Activated CD8-positive, alpha-beta T cell treated with anti-CD3 and anti-CD28 coated beads for 36 hours (primary cell): ENCODE measurements around the gene ADGRL1. TPM values are rescaled to one million over a fixed set of nuclear protein-coding genes. Genes with fewer than 3 reads are reported as not detected.
"Not testable (repeated sequence)": the region's sequence is repeated elsewhere in the genome, so short reads cannot be mapped to it uniquely, and the experiment has no call there.

Experiments
- ATAC-seq: fragments of 200-7000 bp; cut with Tn5 transposase; one replicate; pipeline ENCODE4 v1.10.0; 2021; ENCODE audit warnings: mild to moderate bottlenecking, moderate library complexity
- CTCF ChIA-PET: fragments of 350-600 bp; sonication (Branson Sonifier 250); formaldehyde crosslinking; loops from one replicate; lab custom pipeline; 2021; ENCODE audit warnings: antibody characterized with exemption; lab: Charles Lee
- POLR2A ChIA-PET: fragments of 350-600 bp; sonication (Branson Sonifier 250); formaldehyde crosslinking; loops from one replicate; lab custom pipeline; 2021; ENCODE audit warnings: antibody characterized with exemption; lab: Charles Lee
- DNase-seq: peaks from one replicate; pipeline ENCODE4 v3.0.0-alpha.2; 2020
- H3K27ac Mint-ChIP-seq: one replicate; pipeline ENCODE4 v1.8.0; 2021; ENCODE audit warnings: mild to moderate bottlenecking, mixed read lengths
- H3K27me3 Mint-ChIP-seq: one replicate; pipeline ENCODE4 v1.8.0; 2021; ENCODE audit warnings: mixed read lengths
- H3K36me3 Mint-ChIP-seq: one replicate; pipeline ENCODE4 v1.8.0; 2021; ENCODE audit warnings: low read depth, mixed read lengths
- H3K4me1 Mint-ChIP-seq: one replicate; pipeline ENCODE4 v1.8.0; 2021; ENCODE audit warnings: low read depth, mixed read lengths
- H3K4me3 Mint-ChIP-seq: one replicate; pipeline ENCODE4 v1.8.0; 2021; ENCODE audit warnings: mild to moderate bottlenecking, moderate library complexity, mixed read lengths
- H3K9me3 Mint-ChIP-seq: one replicate; pipeline ENCODE4 v1.8.0; 2021; ENCODE audit warnings: mixed read lengths
- intact Hi-C: fragments of 100-400 bp; cut with micrococcal nuclease; formaldehyde crosslinking; loops from one replicate; pipeline ENCODE4 v1.10.0; 2022
- total RNA-seq, 2 experiments: library from RNA; stranded (reverse); gene quantifications; one replicate each; pipeline ENCODE4 v1.2.3, GENCODE V29; 2021
- TF ChIP-seq, protein P1 (sequence below): fragments of 200-600 bp; IDR thresholded peaks from one replicate; pipeline ENCODE4 v1.8.0; 2022; ENCODE audit warnings: antibody characterized with exemption, mild to moderate bottlenecking

The ADGRL1 gene
- total RNA-seq, 2 experiments from 2014 or later = 11.8 to 14.5 TPM

DNA sequence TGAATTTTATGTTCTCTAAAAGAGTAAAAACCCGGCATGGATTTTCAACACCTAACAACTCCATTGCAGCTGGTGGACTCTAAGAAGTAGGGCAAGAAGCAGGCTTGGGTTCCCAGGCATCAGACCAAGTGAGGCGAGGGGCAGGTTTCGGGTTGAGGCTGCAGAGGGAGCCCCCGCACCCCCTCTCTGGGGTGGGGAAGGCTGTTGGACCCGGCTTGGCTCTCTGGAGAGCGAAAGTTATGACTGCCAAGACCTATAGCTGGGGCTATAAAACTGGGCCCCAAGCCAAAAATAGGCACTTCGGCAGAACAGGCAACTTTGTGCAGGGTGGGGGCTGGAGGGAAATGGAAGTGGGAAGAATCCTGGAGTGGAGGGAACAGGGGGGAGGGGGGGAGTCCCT is 1.8 kb upstream of the ADGRL1 start:
- Mint-ChIP-seq H3K4me3 (peak overlapping the region; percentile 80), H3K27me3 (peaks cover 25% of the 10 kb centered on the region), H3K4me1 (peaks cover 29% of the 10 kb centered on the region)
- POLR2A ChIA-PET, H3K9me3 Mint-ChIP-seq, intact Hi-C loops, DNase-seq, CTCF ChIA-PET, ATAC-seq, H3K27ac Mint-ChIP-seq, H3K36me3 Mint-ChIP-seq: not testable (repeated sequence)

DNA sequence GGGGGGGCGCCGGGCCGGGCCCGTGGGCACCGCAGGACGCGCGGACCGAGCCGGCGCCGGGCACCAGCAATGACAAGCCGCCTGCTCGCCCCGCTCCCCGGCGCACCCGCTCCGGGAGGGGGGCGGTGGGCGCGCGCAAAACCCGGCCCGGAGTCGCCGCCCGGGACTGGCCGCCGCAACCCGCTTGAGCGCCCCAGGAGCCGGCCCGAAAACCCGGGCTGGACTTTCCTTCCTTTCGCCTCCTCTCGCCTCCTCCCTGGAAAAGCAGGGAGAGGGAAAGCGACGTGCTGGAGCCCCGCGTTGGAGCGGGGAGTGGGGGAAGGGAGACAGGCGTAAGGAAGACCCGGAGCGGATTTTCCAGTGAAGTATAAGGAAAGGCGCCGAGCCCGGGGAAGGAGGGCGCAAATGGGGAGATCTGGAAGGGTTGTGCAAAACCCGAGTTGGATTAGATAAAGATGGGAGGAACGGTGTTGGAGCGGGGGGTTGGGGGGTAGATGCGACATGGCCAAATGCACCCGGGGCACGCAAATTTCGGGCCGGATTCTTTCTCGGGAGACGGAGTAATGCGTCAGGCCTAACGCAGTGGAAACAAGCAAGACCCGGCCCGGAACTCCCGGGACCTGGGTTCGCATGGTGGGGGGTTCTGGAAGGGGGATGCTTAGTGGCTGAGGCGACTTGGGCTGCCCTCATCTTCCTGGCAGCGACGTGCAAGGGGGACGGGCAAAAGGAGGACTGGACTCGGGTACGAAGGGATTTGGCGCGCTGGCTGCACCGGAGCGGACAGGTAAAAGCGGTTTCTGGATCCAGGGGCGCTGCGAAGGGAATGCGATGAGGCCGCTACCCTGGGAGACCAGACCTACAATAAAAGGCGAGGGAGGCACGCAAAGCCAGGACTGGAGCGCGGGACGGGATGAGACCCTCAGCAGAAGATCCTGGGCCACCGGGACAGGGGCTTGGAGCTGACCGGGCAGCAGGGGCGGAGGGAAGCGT is 1.1 kb upstream of the ADGRL1 start:
- H3K36me3 Mint-ChIP-seq = not testable (repeated sequence)

DNA sequence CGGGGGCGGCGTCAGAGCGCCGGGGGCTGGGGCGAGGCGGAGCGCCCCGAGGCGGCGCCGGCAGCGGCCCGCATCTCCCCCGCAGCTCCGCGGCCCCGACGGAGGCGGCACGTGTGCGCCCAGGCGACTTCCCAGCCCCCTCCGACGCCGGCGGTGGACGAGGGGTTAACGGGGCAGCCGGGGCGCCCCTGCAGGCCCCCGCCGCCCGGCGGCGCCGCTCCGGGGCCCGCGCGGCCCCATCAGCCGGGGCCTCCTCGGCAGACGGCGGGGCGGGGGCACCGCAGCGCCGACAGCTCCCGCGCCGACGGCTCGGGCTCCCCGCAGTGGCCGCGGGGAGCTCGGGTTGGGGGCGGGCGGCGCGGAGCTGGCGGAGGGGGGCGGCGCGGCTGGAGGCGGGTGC is 339 bp upstream of the ADGRL1 start:
- H3K9me3 Mint-ChIP-seq, DNase-seq, H3K36me3 Mint-ChIP-seq, intact Hi-C loops, H3K27ac Mint-ChIP-seq, H3K4me3 Mint-ChIP-seq: not testable (repeated sequence)
- ATAC-seq = peak; percentile 12
- ChIA-PET POLR2A (interaction anchor here (1.1 kb wide), 1 partner anchor 12 kb away, joined by 3 read pairs; no protein-coding TSS in a partner anchor), CTCF (interaction anchor here (0.9 kb wide), 1 partner anchor 142 kb away, joined by 3 read pairs; no protein-coding TSS in a partner anchor)
- peaks cover 33% of the 10 kb centered on the region for H3K4me1 Mint-ChIP-seq
- peaks cover 25% of the 10 kb centered on the region for H3K27me3 Mint-ChIP-seq

More for the DNA sequence above, 1.1 kb upstream of the ADGRL1 start:
- ChIA-PET CTCF (interaction anchor here (0.9 kb wide), 1 partner anchor 141 kb away, joined by 3 read pairs; no protein-coding TSS in a partner anchor), POLR2A (interaction anchor here (1.1 kb wide), 1 partner anchor 13 kb away, joined by 3 read pairs; no protein-coding TSS in a partner anchor)
- DNase-seq (peak; percentile 87), ATAC-seq (peak; percentile 78)
- intact Hi-C loops, H3K9me3 Mint-ChIP-seq: not testable (repeated sequence)
- H3K27me3 Mint-ChIP-seq = peaks cover 25% of the 10 kb centered on the region
- peak overlapping the region; percentile 83 for H3K27ac Mint-ChIP-seq
- peak overlapping the region; percentile 80 for H3K4me3 Mint-ChIP-seq
- H3K4me1 Mint-ChIP-seq = peaks cover 33% of the 10 kb centered on the region

DNA sequence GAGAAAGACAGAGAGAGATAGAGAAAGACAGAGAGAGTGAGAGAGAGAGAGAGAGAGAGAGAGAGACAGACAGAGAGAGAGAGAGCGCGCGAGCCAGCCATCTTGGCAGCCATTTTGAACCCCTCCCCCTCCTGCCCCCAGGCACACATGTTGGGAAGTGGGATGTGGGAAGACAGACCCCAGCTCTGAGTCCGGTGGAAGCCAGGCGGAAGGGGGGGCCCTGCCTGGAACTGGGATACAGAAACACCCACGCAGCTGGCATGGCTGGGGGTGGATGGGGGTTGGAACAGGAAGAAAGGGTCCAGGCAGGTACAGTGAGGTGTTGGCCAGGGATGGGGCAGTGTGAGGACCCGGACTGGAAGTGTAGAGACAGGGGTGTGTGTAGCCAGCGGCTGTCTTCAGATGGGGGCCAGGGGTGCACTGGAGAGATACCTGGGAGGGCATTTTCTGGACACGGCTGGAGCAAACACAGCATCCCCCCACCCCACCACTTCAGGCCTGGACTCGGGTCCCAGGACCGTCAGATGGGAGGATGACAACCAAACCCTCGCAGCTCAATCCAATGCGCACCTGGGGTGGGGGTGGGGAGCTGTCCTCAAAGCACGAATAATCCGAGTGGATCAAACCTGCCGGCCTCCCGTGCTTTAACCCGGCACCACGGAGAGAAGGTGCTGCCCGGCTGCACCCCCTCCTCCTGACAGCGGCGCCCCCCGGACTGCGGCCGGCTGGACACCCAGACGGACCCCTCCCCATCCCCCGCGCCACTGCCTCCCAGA is 1.1 kb downstream of the ADGRL1 start:
- Mint-ChIP-seq H3K4me3 (peak overlapping the region; percentile 71), H3K27me3 (peaks cover 22% of the 10 kb centered on the region), H3K4me1 (peaks cover 38% of the 10 kb centered on the region)
- ATAC-seq, H3K9me3 Mint-ChIP-seq, H3K27ac Mint-ChIP-seq, H3K36me3 Mint-ChIP-seq, intact Hi-C loops, CTCF ChIA-PET, DNase-seq: not testable (repeated sequence)
- POLR2A ChIA-PET = interaction anchor here (0.6 kb wide), 1 partner anchor 324 kb away, joined by 3 read pairs; no protein-coding TSS in a partner anchor

DNA sequence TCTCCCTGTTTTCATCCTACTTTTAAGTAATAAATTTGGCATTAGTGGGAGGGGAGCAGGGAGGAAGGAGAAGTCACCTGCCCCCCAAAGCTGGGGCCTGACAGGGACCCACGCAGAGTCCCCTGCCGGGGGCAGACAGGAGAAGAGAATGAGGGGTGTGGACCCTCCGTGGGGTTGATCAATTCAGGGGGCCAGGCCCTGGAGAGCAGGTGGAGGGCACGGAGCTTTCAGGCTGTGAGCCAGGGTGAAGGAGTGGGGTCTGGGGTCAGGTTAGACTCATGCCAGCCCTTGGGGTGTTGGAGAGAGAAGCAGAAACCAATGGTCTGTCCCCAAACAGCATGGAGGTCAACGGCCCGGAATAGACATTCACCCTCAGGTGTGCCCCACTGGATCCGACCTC is 1.8 kb downstream of the ADGRL1 start:
- H3K27ac Mint-ChIP-seq, intact Hi-C loops, ATAC-seq, H3K9me3 Mint-ChIP-seq, H3K36me3 Mint-ChIP-seq, POLR2A ChIA-PET, DNase-seq: not testable (repeated sequence)
- Mint-ChIP-seq H3K27me3 (peaks cover 18% of the 10 kb centered on the region), H3K4me1 (peaks cover 37% of the 10 kb centered on the region), H3K4me3 (peak overlapping the region; percentile 71)
- CTCF ChIA-PET = interaction anchor here (1.0 kb wide), 1 partner anchor 144 kb away, joined by 5 read pairs; no protein-coding TSS in a partner anchor

DNA sequence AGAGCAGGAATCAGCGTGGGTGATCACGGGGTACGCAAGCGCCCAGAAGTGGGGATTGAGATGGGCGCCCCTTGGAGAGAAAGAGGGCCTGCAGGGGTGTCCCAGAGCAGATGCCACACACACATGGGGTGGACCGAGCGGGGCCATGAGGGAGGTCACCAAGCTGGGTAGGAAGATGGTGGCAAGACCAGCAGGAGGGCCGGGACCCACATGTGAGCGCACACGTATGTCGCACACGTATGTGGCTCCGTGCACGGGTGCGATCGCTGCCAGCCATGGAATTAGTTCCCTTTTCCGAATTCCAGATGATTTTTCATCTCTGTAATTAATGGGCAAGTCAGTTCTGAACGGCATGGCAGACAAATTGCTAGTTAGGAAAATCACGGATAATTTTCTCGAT is 2.2 kb downstream of the ADGRL1 start:
- H3K4me3 Mint-ChIP-seq, H3K27ac Mint-ChIP-seq, H3K36me3 Mint-ChIP-seq, H3K9me3 Mint-ChIP-seq, DNase-seq, POLR2A ChIA-PET, intact Hi-C loops, ATAC-seq: not testable (repeated sequence)
- CTCF ChIA-PET = interaction anchor here (1.0 kb wide), 1 partner anchor 144 kb away, joined by 5 read pairs; no protein-coding TSS in a partner anchor
- Mint-ChIP-seq H3K27me3 (peaks cover 17% of the 10 kb centered on the region), H3K4me1 (peaks cover 33% of the 10 kb centered on the region)

DNA sequence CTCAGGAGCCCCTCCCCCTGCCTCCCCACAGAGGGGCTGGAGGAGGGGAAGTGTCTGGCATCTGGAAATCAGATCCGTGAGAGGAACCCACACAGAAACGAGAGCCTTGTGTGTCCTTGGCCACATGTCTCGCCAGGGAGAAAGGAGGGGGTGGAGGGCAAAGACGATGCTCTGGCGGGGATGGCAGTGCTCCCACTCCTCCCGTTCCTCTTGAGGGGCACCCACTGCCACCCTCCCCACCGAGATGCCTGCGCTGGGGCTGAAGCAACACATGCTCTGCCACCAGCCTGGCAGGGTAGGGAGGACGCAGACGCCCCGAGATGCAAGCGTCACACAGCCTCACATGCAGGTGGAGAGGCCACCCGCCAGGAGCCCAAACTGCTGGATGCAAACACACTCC is 2.8 kb downstream of the ADGRL1 start:
- DNase-seq (peak; percentile 34), ATAC-seq (no peak)
- H3K9me3 Mint-ChIP-seq = no peaks in the 10 kb centered on the region
- TF ChIP-seq, protein P1, sequence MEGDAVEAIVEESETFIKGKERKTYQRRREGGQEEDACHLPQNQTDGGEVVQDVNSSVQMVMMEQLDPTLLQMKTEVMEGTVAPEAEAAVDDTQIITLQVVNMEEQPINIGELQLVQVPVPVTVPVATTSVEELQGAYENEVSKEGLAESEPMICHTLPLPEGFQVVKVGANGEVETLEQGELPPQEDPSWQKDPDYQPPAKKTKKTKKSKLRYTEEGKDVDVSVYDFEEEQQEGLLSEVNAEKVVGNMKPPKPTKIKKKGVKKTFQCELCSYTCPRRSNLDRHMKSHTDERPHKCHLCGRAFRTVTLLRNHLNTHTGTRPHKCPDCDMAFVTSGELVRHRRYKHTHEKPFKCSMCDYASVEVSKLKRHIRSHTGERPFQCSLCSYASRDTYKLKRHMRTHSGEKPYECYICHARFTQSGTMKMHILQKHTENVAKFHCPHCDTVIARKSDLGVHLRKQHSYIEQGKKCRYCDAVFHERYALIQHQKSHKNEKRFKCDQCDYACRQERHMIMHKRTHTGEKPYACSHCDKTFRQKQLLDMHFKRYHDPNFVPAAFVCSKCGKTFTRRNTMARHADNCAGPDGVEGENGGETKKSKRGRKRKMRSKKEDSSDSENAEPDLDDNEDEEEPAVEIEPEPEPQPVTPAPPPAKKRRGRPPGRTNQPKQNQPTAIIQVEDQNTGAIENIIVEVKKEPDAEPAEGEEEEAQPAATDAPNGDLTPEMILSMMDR = no peak
- peaks cover 10% of the 10 kb centered on the region for H3K27me3 Mint-ChIP-seq
- no peak overlapping the region for H3K4me3 Mint-ChIP-seq
- H3K27ac Mint-ChIP-seq = no peak overlapping the region
- POLR2A ChIA-PET = no interaction called here
- CTCF ChIA-PET = no interaction called here
- no peaks in the 10 kb centered on the region for H3K36me3 Mint-ChIP-seq
- intact Hi-C loops = no loop called here
- peaks cover 30% of the 10 kb centered on the region for H3K4me1 Mint-ChIP-seq

DNA sequence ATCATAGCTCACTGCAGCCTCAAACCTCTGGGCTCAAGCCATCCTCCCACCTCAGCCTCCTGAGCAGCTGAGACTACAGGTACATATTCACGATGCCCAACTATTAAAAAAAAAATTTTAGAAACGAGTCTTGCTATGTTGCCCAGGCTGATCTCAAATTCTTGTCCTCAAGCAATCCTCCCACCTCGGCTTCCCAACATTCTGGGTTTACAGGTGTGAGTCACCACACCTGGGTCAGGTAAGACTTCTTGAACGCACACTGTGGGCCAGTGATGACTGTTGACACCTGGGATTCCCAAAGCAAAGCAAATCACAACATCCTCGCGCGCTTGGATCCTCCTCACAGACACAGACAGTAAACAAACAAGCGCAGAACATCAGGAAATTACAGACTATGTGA is 4.5 kb downstream of the ADGRL1 start:
- H3K4me3 Mint-ChIP-seq, H3K27me3 Mint-ChIP-seq, intact Hi-C loops, H3K27ac Mint-ChIP-seq, H3K9me3 Mint-ChIP-seq, H3K36me3 Mint-ChIP-seq, DNase-seq, ATAC-seq, POLR2A ChIA-PET: not testable (repeated sequence)
- H3K4me1 Mint-ChIP-seq = peaks cover 30% of the 10 kb centered on the region
- CTCF ChIA-PET = interaction anchor here (0.7 to 7.5 kb wide), 2 partner anchors 147 to 164 kb away, joined by 3 to 89 read pairs; no protein-coding TSS in a partner anchor
